Right atrium auricular region (tissue), 2 donors: ENCODE measurements around the gene PRMT6. TPM values are rescaled to one million over a fixed set of nuclear protein-coding genes. Genes with fewer than 3 reads are reported as not detected.

Experiments used
- DNase-seq: peaks from one replicate; pipeline ENCODE4 v3.0.0-alpha.2; 2019; ENCODE audit warnings: low spot score
- H3K27ac ChIP-seq, 2 donors: fragments of 200-600 bp; sonication (generic); 1 replicate in 1 of 2; 2 replicates in 1 of 2; pipeline ENCODE4 v1.5.1; 2016 to 2019
- H3K27me3 ChIP-seq, 2 donors: fragments of 200-600 bp; sonication (generic); one replicate each; pipeline versions ENCODE4 v1.5.1 to v1.6.0; 2017 to 2019
- H3K36me3 ChIP-seq: fragments of 200-600 bp; sonication (generic); one replicate; pipeline ENCODE4 v1.5.1; 2016
- H3K4me1 ChIP-seq, 2 donors: fragments of 200-600 bp; sonication (generic); one replicate each; pipeline versions ENCODE4 v1.5.1 to v1.6.0; 2017 to 2019
- H3K4me3 ChIP-seq, 2 donors: fragments of 200-600 bp; sonication (generic); 1 replicate in 1 of 2; 2 replicates in 1 of 2; pipeline ENCODE4 v1.5.1; 2017 to 2019; ENCODE audit warnings: mild to moderate bottlenecking in 1 of 2, moderate library complexity in 1 of 2
- H3K9me3 ChIP-seq, 2 donors: fragments of 200-600 bp; sonication (generic); one replicate each; pipeline ENCODE4 v1.5.1; 2019
- CTCF ChIP-seq, 2 donors: fragments of 200-600 bp; sonication (generic); IDR thresholded peaks; one replicate each; pipeline ENCODE4 v1.5.1; 2019; ENCODE audit warnings: antibody characterized with exemption in 2 of 2
- total RNA-seq, 2 donors: library from RNA; depleted of rRNA; stranded (reverse); fragments of >200 nt; gene quantifications; one replicate each; pipeline ENCODE4 v1.1.0, GENCODE V29; 2016

Gene PRMT6
- total RNA-seq, 2 donors from 2014 or later, result 2.9 to 6.8 TPM

GRCh38 chr1:107057197-107058133 is 991 bp downstream of the PRMT6 start:
- TF ChIP-seq CTCF (IDR thresholded peaks at IDR 0.05), result no peak
- peak; percentile 59 for DNase-seq
- H3K9me3 ChIP-seq, result no peaks in the 10 kb centered on the region
- H3K4me1 ChIP-seq, result peaks cover 0 to 14% of the 10 kb centered on the region in 2 donors
- H3K4me3 ChIP-seq, result peak overlapping the region; percentile 92 to 94
- no peaks in the 10 kb centered on the region for H3K27me3 ChIP-seq
- peak overlapping the region; percentile 85 to 89 for H3K27ac ChIP-seq
- H3K36me3 ChIP-seq, result no peaks in the 10 kb centered on the region

GRCh38 chr1:107058245-107059032 is 2.0 kb downstream of the PRMT6 start:
- no peaks in the 10 kb centered on the region for H3K36me3 ChIP-seq
- no peaks in the 10 kb centered on the region for H3K27me3 ChIP-seq
- H3K9me3 ChIP-seq, result no peaks in the 10 kb centered on the region
- no peak overlapping the region for H3K27ac ChIP-seq
- TF ChIP-seq CTCF (IDR thresholded peaks at IDR 0.05), result no peak
- H3K4me3 ChIP-seq, result no peak overlapping the region
- no peak for DNase-seq
- H3K4me1 ChIP-seq, result peaks cover 0 to 14% of the 10 kb centered on the region in 2 donors

DNA sequence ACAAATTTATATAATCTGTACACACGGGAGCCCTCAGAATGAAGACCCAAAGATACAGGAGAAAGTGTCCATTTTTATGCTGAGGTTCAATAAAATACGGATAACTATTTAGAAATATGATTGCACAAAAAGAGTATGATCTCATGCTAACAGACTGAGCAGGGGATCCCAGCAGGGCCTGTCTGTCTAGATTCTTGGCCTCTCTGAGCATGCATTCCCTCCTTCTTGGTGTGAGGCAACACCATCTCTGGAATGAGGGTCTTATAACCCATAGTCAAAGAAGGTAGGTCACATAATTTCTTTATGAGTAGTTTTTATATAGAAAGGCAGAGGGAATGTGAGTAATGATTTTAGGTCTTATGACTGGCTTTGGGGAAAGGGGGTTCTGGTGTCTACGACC is 5.4 kb downstream of the PRMT6 start:
- Histone ChIP-seq H3K9me3 (no peaks in the 10 kb centered on the region), H3K27me3 (no peaks in the 10 kb centered on the region), H3K4me3 (no peak overlapping the region), H3K36me3 (no peaks in the 10 kb centered on the region), H3K27ac (no peak overlapping the region), H3K4me1 (peaks cover 0 to 11% of the 10 kb centered on the region in 2 donors)
- no peak for DNase-seq
- TF ChIP-seq CTCF (IDR thresholded peaks at IDR 0.05), result no peak

- no peak for DNase-seq
- no peaks in the 10 kb centered on the region for H3K4me1 ChIP-seq
- no peak overlapping the region for H3K27ac ChIP-seq
- no peaks in the 10 kb centered on the region for H3K36me3 ChIP-seq
- H3K27me3 ChIP-seq, result no peaks in the 10 kb centered on the region
- TF ChIP-seq CTCF (IDR thresholded peaks at IDR 0.05), result no peak
- no peak overlapping the region for H3K4me3 ChIP-seq
- H3K9me3 ChIP-seq, result no peaks in the 10 kb centered on the region
These were observed 17.0 kb downstream of the PRMT6 start for GRCh38 chr1:107073493-107073892.

DNA sequence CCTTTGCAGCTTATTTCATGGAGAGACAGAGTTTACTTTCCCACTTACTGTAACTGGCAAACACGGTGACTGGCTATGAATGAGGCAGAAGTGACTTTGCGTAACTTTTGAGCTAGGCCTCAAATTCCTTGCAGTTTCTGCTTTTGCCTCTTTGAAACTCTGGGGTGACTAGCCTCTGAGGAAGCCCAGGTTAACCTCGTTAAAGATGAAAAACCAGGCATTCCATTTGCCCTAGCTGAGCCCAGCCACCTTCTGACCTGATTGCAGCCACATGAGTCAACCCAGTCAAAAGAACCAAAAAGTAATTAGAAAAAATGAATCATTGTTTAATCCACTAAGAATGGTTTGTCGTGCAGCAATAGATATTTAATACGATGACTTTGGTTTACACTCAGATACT is 20.4 kb downstream of the PRMT6 start:
- no peak for DNase-seq
- no peaks in the 10 kb centered on the region for H3K9me3 ChIP-seq
- no peaks in the 10 kb centered on the region for H3K27me3 ChIP-seq
- H3K4me3 ChIP-seq, result no peak overlapping the region
- no peaks in the 10 kb centered on the region for H3K36me3 ChIP-seq
- TF ChIP-seq CTCF (IDR thresholded peaks at IDR 0.05), result no peak
- no peaks in the 10 kb centered on the region for H3K4me1 ChIP-seq
- no peak overlapping the region for H3K27ac ChIP-seq
